Measurements from ENCODE around the gene GABBR2.
"Not testable (repeated sequence)": the region's sequence is repeated elsewhere in the genome, so short reads cannot be mapped to it uniquely, and the experiment has no call there.

GABBR2 gene

GRCh38 chr9:98521141-98521540 is 187.6 kb downstream of the GABBR2 start:
- Histone ChIP-seq H3K4me3 (ENCODE audit: low read length) (no peak overlapping the region), H3K4me1 (ENCODE audit: insufficient read depth, low read length) (no peaks in the 10 kb centered on the region), H3K36me3 (ENCODE audit: insufficient read depth, low read length) (no peaks in the 10 kb centered on the region), H3K9ac (ENCODE audit: low read depth, low read length) (no peak overlapping the region), H3K27me3 (ENCODE audit: insufficient read depth, low read length) (no peaks in the 10 kb centered on the region), H3K9me3 (ENCODE audit: insufficient read depth, low read depth, low read length) (no peaks in the 10 kb centered on the region), H3K27ac (ENCODE audit: low read depth, low read length) (no peak overlapping the region)
- 84% methylated on average over 2 of the region's 3 CpGs for WGBS

GRCh38 chr9:98520221-98520960 is 188.3 kb downstream of the GABBR2 start:
- Histone ChIP-seq H3K9me3 (ENCODE audit: insufficient read depth, low read depth, low read length) (no peaks in the 10 kb centered on the region), H3K4me3 (ENCODE audit: low read length) (no peak overlapping the region), H3K36me3 (ENCODE audit: insufficient read depth, low read length) (no peaks in the 10 kb centered on the region), H3K9ac (ENCODE audit: low read depth, low read length) (no peak overlapping the region), H3K27ac (ENCODE audit: low read depth, low read length) (no peak overlapping the region), H3K27me3 (ENCODE audit: insufficient read depth, low read length) (no peaks in the 10 kb centered on the region), H3K4me1 (ENCODE audit: insufficient read depth, low read length) (no peaks in the 10 kb centered on the region)
- 92% methylated on average over 7 of the region's 7 CpGs for WGBS

GRCh38 chr9:98519641-98520040 is 189.1 kb downstream of the GABBR2 start:
- WGBS = 90% methylated on average over 3 of the region's 3 CpGs

GRCh38 chr9:98518556-98518955 is 190.2 kb downstream of the GABBR2 start:
- Histone ChIP-seq H3K36me3 (ENCODE audit: insufficient read depth, low read length) (no peaks in the 10 kb centered on the region), H3K9me3 (ENCODE audit: insufficient read depth, low read depth, low read length) (no peaks in the 10 kb centered on the region), H3K27me3 (ENCODE audit: insufficient read depth, low read length) (no peaks in the 10 kb centered on the region), H3K9ac (ENCODE audit: low read depth, low read length) (no peak overlapping the region), H3K4me3 (ENCODE audit: low read length) (no peak overlapping the region), H3K4me1 (ENCODE audit: insufficient read depth, low read length) (no peaks in the 10 kb centered on the region), H3K27ac (ENCODE audit: low read depth, low read length) (no peak overlapping the region)
- WGBS = 90% methylated on average over 6 of the region's 6 CpGs

More at GRCh38 chr9:98519641-98520040, 189.1 kb downstream of the GABBR2 start:
- no peaks in the 10 kb centered on the region for H3K27me3 ChIP-seq (ENCODE audit: insufficient read depth, low read length)
- H3K36me3 ChIP-seq (ENCODE audit: insufficient read depth, low read length) = no peaks in the 10 kb centered on the region
- no peaks in the 10 kb centered on the region for H3K9me3 ChIP-seq (ENCODE audit: insufficient read depth, low read depth, low read length)
- H3K9ac ChIP-seq (ENCODE audit: low read depth, low read length) = no peak overlapping the region
- H3K27ac ChIP-seq (ENCODE audit: low read depth, low read length) = no peak overlapping the region
- no peaks in the 10 kb centered on the region for H3K4me1 ChIP-seq (ENCODE audit: insufficient read depth, low read length)
- H3K4me3 ChIP-seq (ENCODE audit: low read length) = no peak overlapping the region

- H3K27ac ChIP-seq (ENCODE audit: low read depth, low read length) = no peak overlapping the region
- H3K36me3 ChIP-seq (ENCODE audit: insufficient read depth, low read length) = no peaks in the 10 kb centered on the region
- H3K9ac ChIP-seq (ENCODE audit: low read depth, low read length) = no peak overlapping the region
- no peak overlapping the region for H3K4me3 ChIP-seq (ENCODE audit: low read length)
- H3K4me1 ChIP-seq (ENCODE audit: insufficient read depth, low read length) = no peaks in the 10 kb centered on the region
- H3K9me3 ChIP-seq (ENCODE audit: insufficient read depth, low read depth, low read length) = no peaks in the 10 kb centered on the region
- 89% methylated on average over 5 of the region's 5 CpGs for WGBS
- no peaks in the 10 kb centered on the region for H3K27me3 ChIP-seq (ENCODE audit: insufficient read depth, low read length)
These were observed 191.0 kb downstream of the GABBR2 start for GRCh38 chr9:98517761-98518160.

- no peaks in the 10 kb centered on the region for H3K4me1 ChIP-seq (ENCODE audit: insufficient read depth, low read length)
- H3K9ac ChIP-seq (ENCODE audit: low read depth, low read length) = no peak overlapping the region
- no peaks in the 10 kb centered on the region for H3K27me3 ChIP-seq (ENCODE audit: insufficient read depth, low read length)
- H3K4me3 ChIP-seq (ENCODE audit: low read length) = no peak overlapping the region
- no peak overlapping the region for H3K27ac ChIP-seq (ENCODE audit: low read depth, low read length)
- WGBS = 88% methylated on average over 9 of the region's 9 CpGs
- H3K36me3 ChIP-seq (ENCODE audit: insufficient read depth, low read length) = no peaks in the 10 kb centered on the region
- no peaks in the 10 kb centered on the region for H3K9me3 ChIP-seq (ENCODE audit: insufficient read depth, low read depth, low read length)
These were observed 191.7 kb downstream of the GABBR2 start for GRCh38 chr9:98516897-98517503.

- Histone ChIP-seq H3K4me3 (ENCODE audit: low read length) (no peak overlapping the region), H3K36me3 (ENCODE audit: insufficient read depth, low read length) (no peaks in the 10 kb centered on the region), H3K4me1 (ENCODE audit: insufficient read depth, low read length) (no peaks in the 10 kb centered on the region), H3K9me3 (ENCODE audit: insufficient read depth, low read depth, low read length) (no peaks in the 10 kb centered on the region), H3K9ac (ENCODE audit: low read depth, low read length) (no peak overlapping the region), H3K27ac (ENCODE audit: low read depth, low read length) (no peak overlapping the region), H3K27me3 (ENCODE audit: insufficient read depth, low read length) (no peaks in the 10 kb centered on the region)
- WGBS = 93% methylated on average over 7 of the region's 7 CpGs
These were observed 192.4 kb downstream of the GABBR2 start for GRCh38 chr9:98516205-98516896.

GRCh38 chr9:98515506-98516204 is 193.1 kb downstream of the GABBR2 start:
- H3K27me3 ChIP-seq (ENCODE audit: insufficient read depth, low read length) = no peaks in the 10 kb centered on the region
- H3K9ac ChIP-seq (ENCODE audit: low read depth, low read length) = no peak overlapping the region
- H3K4me3 ChIP-seq (ENCODE audit: low read length) = no peak overlapping the region
- H3K9me3 ChIP-seq (ENCODE audit: insufficient read depth, low read depth, low read length) = no peaks in the 10 kb centered on the region
- no peak overlapping the region for H3K27ac ChIP-seq (ENCODE audit: low read depth, low read length)
- WGBS = 90% methylated on average over 3 of the region's 4 CpGs
- no peaks in the 10 kb centered on the region for H3K4me1 ChIP-seq (ENCODE audit: insufficient read depth, low read length)
- H3K36me3 ChIP-seq (ENCODE audit: insufficient read depth, low read length) = no peaks in the 10 kb centered on the region

- H3K27me3 ChIP-seq (ENCODE audit: insufficient read depth, low read length) = no peaks in the 10 kb centered on the region
- no peaks in the 10 kb centered on the region for H3K9me3 ChIP-seq (ENCODE audit: insufficient read depth, low read depth, low read length)
- H3K4me1 ChIP-seq (ENCODE audit: insufficient read depth, low read length) = no peaks in the 10 kb centered on the region
- no peak overlapping the region for H3K27ac ChIP-seq (ENCODE audit: low read depth, low read length)
- H3K9ac ChIP-seq (ENCODE audit: low read depth, low read length) = no peak overlapping the region
- 83% methylated on average over 6 of the region's 6 CpGs for whole genome bisulfite sequencing
- no peaks in the 10 kb centered on the region for H3K36me3 ChIP-seq (ENCODE audit: insufficient read depth, low read length)
- no peak overlapping the region for H3K4me3 ChIP-seq (ENCODE audit: low read length)
These were observed 193.9 kb downstream of the GABBR2 start for GRCh38 chr9:98514841-98515240.

- H3K4me3 ChIP-seq (ENCODE audit: low read length); H3K4me1 ChIP-seq (ENCODE audit: insufficient read depth, low read length); H3K27me3 ChIP-seq (ENCODE audit: insufficient read depth, low read length); H3K9ac ChIP-seq (ENCODE audit: low read depth, low read length); H3K36me3 ChIP-seq (ENCODE audit: insufficient read depth, low read length); H3K9me3 ChIP-seq (ENCODE audit: insufficient read depth, low read depth, low read length); H3K27ac ChIP-seq (ENCODE audit: low read depth, low read length): not testable (repeated sequence)
- WGBS = 79% methylated on average over 24 of the region's 25 CpGs
These were observed 200.4 kb downstream of the GABBR2 start for GRCh38 chr9:98508217-98508919.

All from HUES64 (cell line).